CD4-positive, alpha-beta T cell (primary cell): ENCODE results near the gene MYO5C. TPM values are rescaled to one million over a fixed set of nuclear protein-coding genes. Genes with fewer than 3 reads are reported as not detected.

Experiments
- ATAC-seq: fragments of 200-7000 bp; cut with Tn5 transposase; one replicate; pipeline ENCODE4 v1.10.0; 2022; ENCODE audit warnings: mild to moderate bottlenecking; ENCODE audit not compliant: poor library complexity
- CTCF ChIA-PET: fragments of 350-600 bp; sonication (Branson Sonifier 250); formaldehyde crosslinking; loops from one replicate; lab custom pipeline; 2021; ENCODE audit warnings: antibody characterized with exemption, inconsistent platforms; lab: Charles Lee
- POLR2A ChIA-PET: fragments of 350-600 bp; sonication (Branson Sonifier 250); formaldehyde crosslinking; loops from one replicate; lab custom pipeline; 2021; ENCODE audit warnings: antibody characterized with exemption, inconsistent platforms; lab: Charles Lee
- DNase-seq, 14 experiments: peaks; one replicate each; pipeline ENCODE4 v3.0.0-alpha.2; 2013 to 2020; ENCODE audit warnings: mixed read lengths in 2 of 14
- H3K27ac ChIP-seq, 2 donors: one replicate each; pipeline versions ENCODE4 v1.5.1 to v1.7.0; 2013; ENCODE audit warnings: low read length in 2 of 2, low read depth in 1 of 2, mild to moderate bottlenecking in 1 of 2
- H3K27me3 ChIP-seq, 2 experiments: 1 replicate in 1 of 2; 2 replicates in 1 of 2; pipeline versions ENCODE4 v1.6.1 to v1.7.0; 2013; ENCODE audit warnings: low read length in 2 of 2, control low read depth in 1 of 2, mild to moderate bottlenecking in 1 of 2, moderate library complexity in 1 of 2; ENCODE audit not compliant: insufficient read depth in 2 of 2, control insufficient read depth in 1 of 2
- H3K36me3 ChIP-seq: one replicate; pipeline ENCODE4 v1.6.1; 2013; ENCODE audit warnings: low read length, control low read depth; ENCODE audit not compliant: insufficient read depth
- H3K4me1 ChIP-seq: one replicate; pipeline ENCODE4 v1.6.1; 2013; ENCODE audit warnings: low read length, control low read depth; ENCODE audit not compliant: insufficient read depth
- H3K4me3 ChIP-seq: one replicate; pipeline ENCODE4 v1.5.1; 2013; ENCODE audit warnings: mild to moderate bottlenecking, low read length, moderate library complexity
- H3K9me3 ChIP-seq, 2 experiments: 1 replicate in 1 of 2; 2 replicates in 1 of 2; pipeline versions ENCODE4 v1.6.1 to v1.7.0; 2013; ENCODE audit warnings: low read length in 2 of 2, mild to moderate bottlenecking in 2 of 2, control low read depth in 1 of 2, moderate library complexity in 1 of 2; ENCODE audit not compliant: control insufficient read depth in 1 of 2, insufficient read depth in 1 of 2
- H3K27ac Mint-ChIP-seq: one replicate; pipeline ENCODE4 v1.8.0; 2020; ENCODE audit warnings: mixed read lengths
- H3K27me3 Mint-ChIP-seq: one replicate; pipeline ENCODE4 v1.8.0; 2021; ENCODE audit warnings: mixed read lengths
- H3K36me3 Mint-ChIP-seq: one replicate; pipeline ENCODE4 v1.8.0; 2021; ENCODE audit warnings: low read depth, mixed read lengths
- H3K4me1 Mint-ChIP-seq: one replicate; pipeline ENCODE4 v1.8.0; 2021; ENCODE audit warnings: low read depth, mixed read lengths
- H3K4me3 Mint-ChIP-seq: one replicate; pipeline ENCODE4 v1.8.0; 2020; ENCODE audit warnings: mild to moderate bottlenecking, mixed read lengths
- H3K9me3 Mint-ChIP-seq: one replicate; pipeline ENCODE4 v1.8.0; 2020; ENCODE audit warnings: mixed read lengths
- intact Hi-C, 2 experiments: fragments of 100-400 bp; cut with DNase I in 1 of 2; cut with micrococcal nuclease in 1 of 2; formaldehyde crosslinking; loops; one replicate each; pipeline versions ENCODE4 v1.15.1 to v1.9.0; 2023 to 2025; cut with DNase I, micrococcal nuclease
- total RNA-seq, 174 experiments: library from RNA in 2 of 174; stranded (reverse) in 2 of 174; gene quantifications; one replicate each; pipeline ENCODE4 v1.2.3 and lab custom pipeline; 2021 to 2026
- TF ChIP-seq, protein P1 (sequence below): fragments of 200-600 bp; IDR thresholded peaks from one replicate; pipeline ENCODE4 v1.8.0; 2022; ENCODE audit warnings: antibody characterized with exemption, mild to moderate bottlenecking

The MYO5C gene
- total RNA-seq, 2 experiments from 2014 or later, result 0.53 to 0.93 TPM

DNA sequence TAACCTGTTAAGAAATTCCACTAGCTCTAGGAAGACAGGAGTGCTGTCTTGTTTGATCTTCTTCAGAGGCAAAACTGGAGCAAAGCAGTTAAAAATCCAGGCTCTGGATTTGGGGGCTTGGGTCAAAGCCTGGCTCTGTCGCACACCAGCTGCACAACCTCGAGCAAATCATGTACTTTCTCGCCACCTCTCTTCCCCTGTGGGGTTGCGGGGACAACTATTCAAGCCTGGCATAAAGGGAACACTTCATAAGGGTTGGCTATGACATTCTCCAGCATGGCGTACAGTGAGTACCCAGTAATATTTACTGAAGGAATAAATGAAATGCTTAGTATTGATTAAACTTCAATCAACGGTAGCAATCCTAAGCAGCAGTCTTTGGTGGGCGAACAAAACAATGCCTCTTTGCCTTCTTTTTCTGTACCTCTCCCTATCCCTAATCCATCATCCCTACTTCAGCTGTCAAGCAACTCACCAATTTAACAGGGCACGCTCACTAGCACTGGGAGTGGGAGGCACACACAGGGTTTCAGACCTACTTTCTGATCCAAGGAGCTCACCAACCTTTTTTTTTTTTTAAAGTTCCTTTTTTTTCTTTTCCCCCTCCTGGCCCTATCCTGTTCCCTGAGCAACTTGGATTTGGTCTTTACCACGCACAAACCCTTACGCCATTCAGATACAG lies 137.4 kb downstream of the MYO5C start:
- POLR2A ChIA-PET, result interaction anchor here (1.5 kb wide), 1 partner anchor 21 kb away, joined by 5 read pairs; no protein-coding TSS in a partner anchor
- ATAC-seq, result no peak
- TF ChIP-seq, protein P1, sequence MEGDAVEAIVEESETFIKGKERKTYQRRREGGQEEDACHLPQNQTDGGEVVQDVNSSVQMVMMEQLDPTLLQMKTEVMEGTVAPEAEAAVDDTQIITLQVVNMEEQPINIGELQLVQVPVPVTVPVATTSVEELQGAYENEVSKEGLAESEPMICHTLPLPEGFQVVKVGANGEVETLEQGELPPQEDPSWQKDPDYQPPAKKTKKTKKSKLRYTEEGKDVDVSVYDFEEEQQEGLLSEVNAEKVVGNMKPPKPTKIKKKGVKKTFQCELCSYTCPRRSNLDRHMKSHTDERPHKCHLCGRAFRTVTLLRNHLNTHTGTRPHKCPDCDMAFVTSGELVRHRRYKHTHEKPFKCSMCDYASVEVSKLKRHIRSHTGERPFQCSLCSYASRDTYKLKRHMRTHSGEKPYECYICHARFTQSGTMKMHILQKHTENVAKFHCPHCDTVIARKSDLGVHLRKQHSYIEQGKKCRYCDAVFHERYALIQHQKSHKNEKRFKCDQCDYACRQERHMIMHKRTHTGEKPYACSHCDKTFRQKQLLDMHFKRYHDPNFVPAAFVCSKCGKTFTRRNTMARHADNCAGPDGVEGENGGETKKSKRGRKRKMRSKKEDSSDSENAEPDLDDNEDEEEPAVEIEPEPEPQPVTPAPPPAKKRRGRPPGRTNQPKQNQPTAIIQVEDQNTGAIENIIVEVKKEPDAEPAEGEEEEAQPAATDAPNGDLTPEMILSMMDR, result no peak
- H3K4me3 Mint-ChIP-seq, result no peak overlapping the region
- H3K27me3 Mint-ChIP-seq, result no peaks in the 10 kb centered on the region
- Histone ChIP-seq H3K9me3 (no peaks in the 10 kb centered on the region), H3K4me1 (no peaks in the 10 kb centered on the region), H3K36me3 (peaks cover 51% of the 10 kb centered on the region), H3K27ac (no peak overlapping the region), H3K4me3 (no peak overlapping the region), H3K27me3 (no peaks in the 10 kb centered on the region)
- H3K36me3 Mint-ChIP-seq, result peaks cover 61% of the 10 kb centered on the region
- intact Hi-C loops, result no loop called here
- no peaks in the 10 kb centered on the region for H3K9me3 Mint-ChIP-seq
- CTCF ChIA-PET, result interaction anchor here (2.3 kb wide), 1 partner anchor 50 kb away, joined by 8 read pairs; no protein-coding TSS in a partner anchor
- H3K4me1 Mint-ChIP-seq, result no peaks in the 10 kb centered on the region
- DNase-seq, result no peak
- H3K27ac Mint-ChIP-seq, result no peak overlapping the region

DNA sequence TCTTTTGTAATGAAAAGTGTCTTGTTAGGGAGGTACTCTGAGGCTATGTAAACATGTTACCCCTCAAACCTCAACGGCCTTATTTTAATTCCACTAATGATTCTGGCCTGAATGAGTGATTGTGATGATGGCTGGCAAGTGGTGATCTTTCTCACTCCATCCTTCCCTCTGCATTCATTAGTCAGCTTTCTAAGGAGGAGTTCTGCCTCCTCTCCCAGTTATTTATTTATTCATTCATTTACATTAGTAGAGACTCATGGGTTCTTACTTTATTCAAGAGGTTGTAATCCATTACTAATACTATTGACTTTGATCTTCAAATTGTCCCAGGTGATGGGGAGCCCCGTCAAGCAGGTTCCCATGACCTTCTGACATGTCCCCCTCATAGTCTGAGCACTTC lies 139.7 kb downstream of the MYO5C start:
- CTCF ChIA-PET, result interaction anchor here (1.5 kb wide), 1 partner anchor 72 kb away, joined by 3 read pairs; no protein-coding TSS in a partner anchor
- H3K36me3 Mint-ChIP-seq, result peaks cover 58% of the 10 kb centered on the region
- no peaks in the 10 kb centered on the region for H3K9me3 Mint-ChIP-seq
- DNase-seq (no peak), ATAC-seq (no peak)
- no peak overlapping the region for H3K27ac Mint-ChIP-seq
- no peaks in the 10 kb centered on the region for H3K27me3 Mint-ChIP-seq
- Histone ChIP-seq H3K4me1 (no peaks in the 10 kb centered on the region), H3K9me3 (no peaks in the 10 kb centered on the region), H3K4me3 (no peak overlapping the region), H3K36me3 (peaks cover 54% of the 10 kb centered on the region), H3K27ac (no peak overlapping the region), H3K27me3 (no peaks in the 10 kb centered on the region)
- H3K4me3 Mint-ChIP-seq, result no peak overlapping the region
- TF ChIP-seq, protein P1, result no peak
- POLR2A ChIA-PET, result interaction anchor here (0.6 kb wide), 1 partner anchor 135 kb away, joined by 4 read pairs; no protein-coding TSS in a partner anchor
- no peaks in the 10 kb centered on the region for H3K4me1 Mint-ChIP-seq
- intact Hi-C loops, result no loop called here

DNA sequence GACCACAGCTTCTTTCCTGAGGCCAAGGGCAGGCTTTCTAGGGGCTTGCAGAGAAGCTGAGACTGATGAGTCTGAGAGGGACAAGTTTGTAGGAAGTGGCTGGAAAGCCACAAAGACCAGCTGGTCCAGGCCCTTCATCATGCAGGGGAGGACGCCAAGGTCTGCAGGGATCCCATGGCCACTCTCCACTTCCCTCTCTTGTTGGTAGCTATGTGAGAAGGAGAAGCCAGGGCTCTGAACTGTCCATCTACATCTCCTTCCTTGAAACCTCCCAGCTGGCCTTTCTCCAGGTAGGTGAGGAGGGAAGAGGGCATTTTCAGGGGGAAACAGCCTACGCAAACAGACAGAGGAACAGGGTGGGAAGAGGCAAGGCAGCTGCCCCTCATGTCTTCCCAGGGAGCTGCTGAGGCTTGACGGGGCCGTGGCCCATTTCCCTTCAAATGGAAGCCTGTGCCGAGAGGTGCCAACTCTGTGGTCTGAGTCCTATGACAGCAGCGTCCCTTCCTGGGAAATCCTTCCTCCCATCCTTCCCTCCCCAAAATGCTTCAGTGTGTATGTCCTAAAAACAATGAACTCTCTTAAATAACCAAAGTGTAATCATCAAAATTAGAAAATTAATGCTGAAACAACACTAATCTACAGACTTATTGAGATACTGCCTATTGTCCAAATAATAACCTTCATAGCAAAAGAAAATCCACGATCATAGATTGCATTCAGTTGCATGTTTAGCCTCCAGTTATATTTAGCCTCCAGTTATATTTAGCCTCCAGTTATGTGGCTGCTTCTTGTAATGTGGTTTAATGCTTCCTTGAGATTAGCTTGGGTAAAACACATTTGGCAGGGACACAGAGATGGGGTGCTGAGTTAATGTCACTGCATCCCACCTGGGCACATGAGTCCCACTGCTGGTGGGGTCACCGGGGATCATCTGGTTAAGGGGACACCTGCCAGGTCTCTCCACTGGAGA lies 140.4 kb downstream of the MYO5C start:
- TF ChIP-seq, protein P1, result no peak
- intact Hi-C loops, result no loop called here
- H3K36me3 Mint-ChIP-seq, result peaks cover 58% of the 10 kb centered on the region

More for the DNA sequence above, 140.4 kb downstream of the MYO5C start:
- no peak overlapping the region for H3K4me3 ChIP-seq
- Mint-ChIP-seq H3K4me1 (no peaks in the 10 kb centered on the region), H3K4me3 (no peak overlapping the region), H3K9me3 (no peaks in the 10 kb centered on the region), H3K27ac (no peak overlapping the region), H3K27me3 (no peaks in the 10 kb centered on the region)
- CTCF ChIA-PET, result interaction anchor here (1.5 kb wide), 1 partner anchor 72 kb away, joined by 3 read pairs; no protein-coding TSS in a partner anchor
- H3K9me3 ChIP-seq, result no peaks in the 10 kb centered on the region
- H3K27me3 ChIP-seq, result no peaks in the 10 kb centered on the region
- ATAC-seq (no peak), DNase-seq (no peak)
- POLR2A ChIA-PET, result interaction anchor here (0.6 to 1.0 kb wide), 2 partner anchors 25 to 135 kb away, joined by 3 to 4 read pairs; no protein-coding TSS in a partner anchor
- peaks cover 56% of the 10 kb centered on the region for H3K36me3 ChIP-seq
- H3K27ac ChIP-seq, result no peak overlapping the region
- no peaks in the 10 kb centered on the region for H3K4me1 ChIP-seq
